Spleen (tissue), 11 donors: ENCODE data around the gene VPS72. TPM values are rescaled to one million over a fixed set of nuclear protein-coding genes. Genes with fewer than 3 reads are reported as not detected.
A peak's percentile ranks its signal among the peaks of the same experiment; 100 is the strongest.
"Not testable (repeated sequence)": the region's sequence is repeated elsewhere in the genome, so short reads cannot be mapped to it uniquely, and the experiment has no call there.

Experiments used
- DNase-seq: peaks from one replicate; pipeline ENCODE4 v3.0.0-alpha.2; 2020
- H3K27ac ChIP-seq, 8 donors: fragments of 200-600 bp; sonication (generic) in 7 of 8; 1 replicate in 4 of 8; 2 replicates in 4 of 8; pipeline versions ENCODE4 v1.5.0 to v1.8.0; 2016 to 2021; ENCODE audit warnings: inconsistent platforms in 4 of 8, mild to moderate bottlenecking in 4 of 8, moderate library complexity in 1 of 8
- H3K27me3 ChIP-seq, 7 donors: fragments of 200-600 bp; sonication (generic) in 6 of 7; replicated peaks in 1 of 7; 1 replicate in 4 of 7; 2 replicates in 3 of 7; pipeline versions ENCODE4 v1.5.0 to v1.8.0; 2016 to 2021; ENCODE audit warnings: inconsistent platforms in 3 of 7, mild to moderate bottlenecking in 1 of 7
- H3K36me3 ChIP-seq, 6 donors: fragments of 200-600 bp; sonication (generic) in 5 of 6; 1 replicate in 4 of 6; 2 replicates in 2 of 6; pipeline versions ENCODE4 v1.5.0 to v1.8.0; 2016 to 2021; ENCODE audit warnings: inconsistent platforms in 2 of 6
- H3K4me1 ChIP-seq, 6 donors: fragments of 200-600 bp; sonication (generic) in 5 of 6; 1 replicate in 3 of 6; 2 replicates in 3 of 6; pipeline versions ENCODE4 v1.5.0 to v1.8.0; 2016 to 2021; ENCODE audit warnings: inconsistent platforms in 3 of 6
- H3K4me3 ChIP-seq, 8 donors: fragments of 200-600 bp; sonication (generic) in 7 of 8; 1 replicate in 4 of 8; 2 replicates in 4 of 8; pipeline versions ENCODE4 v1.5.0 to v1.8.0; 2016 to 2021; ENCODE audit warnings: inconsistent platforms in 4 of 8, mild to moderate bottlenecking in 4 of 8, moderate library complexity in 2 of 8
- H3K9me3 ChIP-seq, 8 donors: fragments of 200-600 bp; sonication (generic) in 7 of 8; 1 replicate in 4 of 8; 2 replicates in 4 of 8; pipeline versions ENCODE4 v1.5.0 to v1.8.0; 2016 to 2021; ENCODE audit warnings: inconsistent platforms in 4 of 8
- CTCF ChIP-seq, 11 experiments: fragments of 200-600 bp in 7 of 11; fragments of 450-650 bp in 4 of 11; sonication (generic) in 4 of 11; IDR thresholded peaks in 8 of 11; conservative IDR thresholded peaks in 3 of 11; 1 replicate in 7 of 11; 2 replicates in 4 of 11; pipeline versions ENCODE4 v1.4.0 to v1.8.0; 2016 to 2021; ENCODE audit warnings: antibody characterized with exemption in 11 of 11, inconsistent platforms in 4 of 11, mild to moderate bottlenecking in 1 of 11
- POLR2A ChIP-seq, 3 donors: fragments of 450-650 bp; IDR thresholded peaks; one replicate each; pipeline ENCODE4 v1.5.1; 2017; ENCODE audit warnings: antibody characterized with exemption in 3 of 3, mild to moderate bottlenecking in 1 of 3
- POLR2AphosphoS5 ChIP-seq, 3 donors: sonication (generic); formaldehyde crosslinking; IDR thresholded peaks; one replicate each; pipeline ENCODE4 v1.5.1; 2017; ENCODE audit warnings: antibody characterized with exemption in 3 of 3
- WGBS, 5 donors: extraction: QIAGEN DNeasy Blood & Tissue Kit in 3 of 5; methylation state at CpG; one replicate each; pipeline versions ENCODE4 v1.1.5 to v1.1.7; 2013 to 2018; 5-methylcytosine and 5-hydroxymethylcytosine counted together
- intact Hi-C: fragments of 100-400 bp; cut with DNase I; formaldehyde crosslinking; loops from one replicate; pipeline ENCODE4 v1.15.0; 2023; ENCODE audit warnings: low total_unique reads
- polyA plus RNA-seq, 3 donors: library from polyadenylated mRNA; stranded (reverse); fragments of 200-250 nt; gene quantifications; one replicate each; pipeline ENCODE4 v1.2.1, GENCODE V29; 2013
- total RNA-seq, 7 donors: library from RNA; depleted of rRNA in 3 of 7; stranded (reverse); fragments of >200 nt in 3 of 7; fragmentation: NEBNext Ultra II Directional in 4 of 7; extraction: Animal tissue kit (Norgen Biotek cat#: 25700) in 4 of 7; gene quantifications; one replicate each; pipeline versions ENCODE4 v1.1.0 to v1.2.1, GENCODE V29; 2016 to 2021
- donor health status: healthy with polysubstance abuse.
- donor health status: DM: no; HTN: no; CAD: no; lungs with moderate emphysema.
- donor health status: DM: no; HTN: no; CAD: no.
- donor health status: Bipolar disorder and iron deficiency.
- donor health status: healthy.
- donor health status: DM: no; HTN: no; CAD: no.
- donor health status: DM: yes; HTN: yes; CAD: no.

Gene VPS72
- total and polyA plus RNA-seq, 10 donors: 23.1 to 43.1 (median 31.2) TPM

- H3K4me3 ChIP-seq: no peak overlapping the region
- no peak overlapping the region for H3K27ac ChIP-seq
- peaks cover 0 to 86% (median 27%) of the 10 kb centered on the region in 6 donors for H3K36me3 ChIP-seq
- intact Hi-C loops: no loop called here
- no peaks in the 10 kb centered on the region for H3K9me3 ChIP-seq
- no peak for DNase-seq
- peaks cover 0 to 60% (median 17%) of the 10 kb centered on the region in 6 donors for H3K4me1 ChIP-seq
- WGBS, 5 donors: 81 to 89% (median 85%) methylated on average over 15 of the region's 15 CpGs
- TF ChIP-seq POLR2AphosphoS5 (IDR thresholded peaks at IDR 0.05): no peak
- no peak for TF ChIP-seq CTCF (IDR thresholded peaks at IDR 0.05 in 8 of 11, conservative IDR thresholded peaks at IDR 0.05 in 3 of 11)
- TF ChIP-seq POLR2A (IDR thresholded peaks at IDR 0.05): no peak
- no peaks in the 10 kb centered on the region for H3K27me3 ChIP-seq
Observed at GRCh38 chr1:151211972-151212705, 22.1 kb upstream of the VPS72 start.

- 86 to 97% (median 94%) methylated on average over 1 of the region's 1 CpG for WGBS, 5 donors
- H3K27ac ChIP-seq: no peak overlapping the region
- no peak for TF ChIP-seq CTCF (IDR thresholded peaks at IDR 0.05 in 8 of 11, conservative IDR thresholded peaks at IDR 0.05 in 3 of 11)
- TF ChIP-seq POLR2AphosphoS5 (IDR thresholded peaks at IDR 0.05): no peak
- no peak for TF ChIP-seq POLR2A (IDR thresholded peaks at IDR 0.05)
- DNase-seq: no peak
- H3K4me3 ChIP-seq: no peak overlapping the region
- no peaks in the 10 kb centered on the region for H3K27me3 ChIP-seq
- intact Hi-C loops: no loop called here
- H3K4me1 ChIP-seq: peaks cover 0 to 63% (median 19%) of the 10 kb centered on the region in 6 donors
- peaks cover 0 to 94% (median 36%) of the 10 kb centered on the region in 6 donors for H3K36me3 ChIP-seq
- H3K9me3 ChIP-seq: no peaks in the 10 kb centered on the region
Observed at GRCh38 chr1:151210830-151211229, 20.8 kb upstream of the VPS72 start.

DNA sequence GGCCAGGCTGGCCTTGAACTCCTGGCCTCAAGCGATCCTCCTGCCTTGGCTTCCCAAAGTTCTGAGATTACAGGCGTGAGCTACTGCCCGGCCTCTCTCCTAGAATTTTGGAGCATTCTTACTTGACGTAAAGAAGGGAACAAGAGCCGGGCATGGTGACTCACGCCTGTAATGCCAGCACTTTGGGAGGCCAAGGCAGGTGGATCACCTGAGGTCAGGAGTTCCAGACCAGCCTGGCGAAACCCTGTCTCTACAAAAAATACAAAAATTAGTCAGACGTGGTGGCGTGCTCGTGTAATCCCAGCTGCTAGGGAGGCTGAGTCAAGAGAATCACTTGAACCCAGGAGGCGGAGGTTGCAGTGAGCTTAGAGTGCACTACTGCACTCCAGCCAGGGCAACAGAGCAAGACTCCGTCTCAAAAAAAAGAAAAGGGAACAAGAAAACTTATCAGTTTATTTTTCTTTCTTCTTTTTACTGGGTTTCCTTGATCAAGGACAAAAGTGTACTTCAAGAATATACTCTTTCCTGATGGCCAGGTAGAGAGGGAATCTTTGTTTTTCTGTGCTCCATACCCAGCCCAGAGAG, 15.5 kb upstream of the VPS72 start:
- H3K27ac ChIP-seq, H3K27me3 ChIP-seq, H3K9me3 ChIP-seq, H3K4me3 ChIP-seq, intact Hi-C loops: not testable (repeated sequence)
- 90 to 95% (median 92%) methylated on average over 12 of the region's 12 CpGs for WGBS, 5 donors
- Histone ChIP-seq H3K4me1 (peaks cover 22 to 78% (median 42%) of the 10 kb centered on the region in 6 donors), H3K36me3 (peaks cover 0 to 80% (median 40%) of the 10 kb centered on the region in 6 donors)
- DNase-seq: peak; percentile 18

DNA sequence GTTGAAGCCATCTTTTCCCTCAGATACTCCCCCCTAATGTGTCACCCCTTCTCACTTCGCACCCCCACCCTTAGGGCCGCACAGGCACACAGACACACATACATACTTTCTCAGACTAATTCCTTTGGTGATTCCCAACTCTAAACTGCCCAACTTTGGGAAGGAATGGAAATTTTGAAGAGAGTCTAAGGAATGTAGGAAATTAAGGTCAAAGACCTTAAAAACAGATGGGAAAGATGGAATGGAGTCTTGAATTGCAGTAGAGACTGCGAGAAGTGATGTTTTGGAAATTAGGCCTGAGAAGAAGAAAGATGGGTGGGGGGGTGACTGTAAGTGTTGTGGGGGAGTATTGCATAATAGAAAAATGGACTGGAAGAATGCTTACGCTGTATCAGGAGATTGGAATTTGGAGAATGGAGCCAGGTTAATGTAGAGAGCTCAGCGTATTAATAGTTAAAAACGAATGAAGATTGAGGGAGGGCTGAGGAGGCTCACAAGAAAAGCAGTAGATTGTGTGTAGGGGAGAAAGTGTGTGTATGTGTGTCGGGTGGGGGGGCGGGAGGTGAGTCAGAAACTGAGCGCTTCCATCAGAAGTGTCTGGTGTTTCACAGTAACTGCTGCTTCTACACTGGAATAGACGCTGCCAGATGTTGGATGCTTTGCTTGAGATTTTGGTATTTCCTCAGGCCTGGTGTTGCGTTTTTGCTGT, 10.0 kb upstream of the VPS72 start:
- Histone ChIP-seq H3K4me1 (peaks cover 32 to 81% (median 57%) of the 10 kb centered on the region in 6 donors), H3K9me3 (no peaks in the 10 kb centered on the region), H3K36me3 (peaks cover 0 to 29% (median 11%) of the 10 kb centered on the region in 6 donors), H3K4me3 (peak overlapping the region; percentile 69 to 96 (median 86)), H3K27ac (peak overlapping the region in 7 of 8 donors; percentile 80 to 96 (median 93)), H3K27me3 (no peaks in the 10 kb centered on the region)
- intact Hi-C loops: loop anchor here (5.0 kb wide), 1 partner anchor 52 kb away; the partner anchor contains the start of gene PSMD4
- DNase-seq: peak; percentile 43
- 36 to 64% (median 54%) methylated on average over 11 of the region's 11 CpGs for WGBS, 5 donors
- TF ChIP-seq POLR2A (IDR thresholded peaks at IDR 0.05) (no peak), CTCF (IDR thresholded peaks at IDR 0.05 in 8 of 11, conservative IDR thresholded peaks at IDR 0.05 in 3 of 11) (no peak), POLR2AphosphoS5 (IDR thresholded peaks at IDR 0.05) (no peak)
